ENCODE data around the gene AFF3.
"Not testable (repeated sequence)": the region's sequence is repeated elsewhere in the genome, so short reads cannot be mapped to it uniquely, and the experiment has no call there.

Gene AFF3

GRCh38 chr2:99974275-99974674, 168.1 kb downstream of the AFF3 start:
- in situ Hi-C loops (cut with HindIII; ENCODE audit: low sequenced_read_pairs) = no loop called here

- in situ Hi-C loops (cut with HindIII; ENCODE audit: low sequenced_read_pairs) = no loop called here
These were observed 171.0 kb downstream of the AFF3 start for GRCh38 chr2:99971326-99971900.

GRCh38 chr2:99970292-99970868, 172.0 kb downstream of the AFF3 start:
- in situ Hi-C loops (cut with HindIII; ENCODE audit: low sequenced_read_pairs) = no loop called here

GRCh38 chr2:99961196-99961913, 181.0 kb downstream of the AFF3 start:
- in situ Hi-C loops (cut with HindIII; ENCODE audit: low sequenced_read_pairs) = no loop called here

GRCh38 chr2:99960790-99961189, 181.6 kb downstream of the AFF3 start:
- in situ Hi-C loops (cut with HindIII; ENCODE audit: low sequenced_read_pairs) = no loop called here

- in situ Hi-C loops (cut with HindIII; ENCODE audit: low sequenced_read_pairs) = no loop called here
These were observed 182.1 kb downstream of the AFF3 start for GRCh38 chr2:99960291-99960690.

GRCh38 chr2:99959261-99960014, 183.0 kb downstream of the AFF3 start:
- in situ Hi-C loops (cut with HindIII; ENCODE audit: low sequenced_read_pairs) = no loop called here

GRCh38 chr2:99957332-99958133, 184.9 kb downstream of the AFF3 start:
- in situ Hi-C loops (cut with HindIII; ENCODE audit: low sequenced_read_pairs) = no loop called here

GRCh38 chr2:99956232-99957030, 186.0 kb downstream of the AFF3 start:
- in situ Hi-C loops (cut with HindIII; ENCODE audit: low sequenced_read_pairs) = no loop called here

GRCh38 chr2:99953750-99954149, 188.6 kb downstream of the AFF3 start:
- in situ Hi-C loops (cut with HindIII; ENCODE audit: low sequenced_read_pairs) = no loop called here

GRCh38 chr2:99949963-99950362, 192.4 kb downstream of the AFF3 start:
- in situ Hi-C loops (cut with HindIII; ENCODE audit: low sequenced_read_pairs) = no loop called here

GRCh38 chr2:99949530-99949929, 192.9 kb downstream of the AFF3 start:
- in situ Hi-C loops (cut with HindIII; ENCODE audit: low sequenced_read_pairs) = no loop called here

GRCh38 chr2:99948010-99948409, 194.4 kb downstream of the AFF3 start:
- in situ Hi-C loops (cut with HindIII; ENCODE audit: low sequenced_read_pairs) = no loop called here

GRCh38 chr2:99947366-99947765, 195.0 kb downstream of the AFF3 start:
- in situ Hi-C loops (cut with HindIII; ENCODE audit: low sequenced_read_pairs) = not testable (repeated sequence)

GRCh38 chr2:99944019-99944418, 198.4 kb downstream of the AFF3 start:
- in situ Hi-C loops (cut with HindIII; ENCODE audit: low sequenced_read_pairs) = no loop called here

GRCh38 chr2:99942561-99943347, 199.6 kb downstream of the AFF3 start:
- in situ Hi-C loops (cut with HindIII; ENCODE audit: low sequenced_read_pairs) = no loop called here

- in situ Hi-C loops (cut with HindIII; ENCODE audit: low sequenced_read_pairs) = no loop called here
These were observed 201.4 kb downstream of the AFF3 start for GRCh38 chr2:99940963-99941362.

GRCh38 chr2:99939135-99939534, 203.3 kb downstream of the AFF3 start:
- in situ Hi-C loops (cut with HindIII; ENCODE audit: low sequenced_read_pairs) = no loop called here

GRCh38 chr2:99938250-99938649, 204.1 kb downstream of the AFF3 start:
- in situ Hi-C loops (cut with HindIII; ENCODE audit: low sequenced_read_pairs) = no loop called here
